ENCODE data around the gene LILRB3. TPM values are rescaled to one million over a fixed set of nuclear protein-coding genes. Genes with fewer than 3 reads are reported as not detected.
"Not testable (repeated sequence)": the region's sequence is repeated elsewhere in the genome, so short reads cannot be mapped to it uniquely, and the experiment has no call there.

The LILRB3 gene
- total RNA-seq, 4 donors from 2014 or later = 0.56 to 16.1 (median 10.1) TPM

- 61% methylated on average over 4 of the region's 5 CpGs; no CpG with 5 or more reads in 1 of the 2 donors for WGBS, 2 donors
- H3K4me3 ChIP-seq (replicated peaks in 1 of 3); H3K27me3 ChIP-seq; H3K9me3 ChIP-seq; intact Hi-C loops (cut with DNase I); H3K27ac ChIP-seq; DNase-seq; H3K4me1 ChIP-seq; H3K36me3 ChIP-seq: not testable (repeated sequence)
Measured at GRCh38 chr19:54219702-54220101, 3.1 kb downstream of the LILRB3 start.

- 80 to 89% methylated on average over 13 to 27 of the region's 27 CpGs for WGBS, 2 donors
Measured at GRCh38 chr19:54218960-54219661, 3.7 kb downstream of the LILRB3 start.

DNA sequence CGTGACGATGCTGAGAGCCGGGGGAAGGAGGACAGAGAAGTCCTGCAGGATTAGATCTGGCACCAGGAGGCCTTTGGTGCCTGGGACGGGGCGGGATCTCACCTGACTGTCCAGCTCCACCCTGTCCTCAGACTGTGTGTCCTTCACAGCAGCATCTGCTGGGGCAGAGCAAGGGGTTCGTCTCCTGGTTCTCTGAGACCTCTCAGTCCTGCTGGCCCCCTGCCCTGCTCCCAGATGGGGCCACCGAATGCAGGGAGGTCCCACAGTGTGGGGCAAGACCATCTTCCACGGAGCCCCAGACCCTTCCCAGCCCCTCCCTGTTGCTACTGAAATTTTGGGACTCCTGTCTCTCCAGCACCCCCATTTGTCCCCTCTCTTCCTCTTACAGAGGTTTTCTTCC is 4.5 kb downstream of the LILRB3 start:
- no peak overlapping the region for H3K4me3 ChIP-seq (replicated peaks in 1 of 3)
- no peaks in the 10 kb centered on the region for H3K36me3 ChIP-seq
- no peak for DNase-seq
- TF ChIP-seq, protein P1, sequence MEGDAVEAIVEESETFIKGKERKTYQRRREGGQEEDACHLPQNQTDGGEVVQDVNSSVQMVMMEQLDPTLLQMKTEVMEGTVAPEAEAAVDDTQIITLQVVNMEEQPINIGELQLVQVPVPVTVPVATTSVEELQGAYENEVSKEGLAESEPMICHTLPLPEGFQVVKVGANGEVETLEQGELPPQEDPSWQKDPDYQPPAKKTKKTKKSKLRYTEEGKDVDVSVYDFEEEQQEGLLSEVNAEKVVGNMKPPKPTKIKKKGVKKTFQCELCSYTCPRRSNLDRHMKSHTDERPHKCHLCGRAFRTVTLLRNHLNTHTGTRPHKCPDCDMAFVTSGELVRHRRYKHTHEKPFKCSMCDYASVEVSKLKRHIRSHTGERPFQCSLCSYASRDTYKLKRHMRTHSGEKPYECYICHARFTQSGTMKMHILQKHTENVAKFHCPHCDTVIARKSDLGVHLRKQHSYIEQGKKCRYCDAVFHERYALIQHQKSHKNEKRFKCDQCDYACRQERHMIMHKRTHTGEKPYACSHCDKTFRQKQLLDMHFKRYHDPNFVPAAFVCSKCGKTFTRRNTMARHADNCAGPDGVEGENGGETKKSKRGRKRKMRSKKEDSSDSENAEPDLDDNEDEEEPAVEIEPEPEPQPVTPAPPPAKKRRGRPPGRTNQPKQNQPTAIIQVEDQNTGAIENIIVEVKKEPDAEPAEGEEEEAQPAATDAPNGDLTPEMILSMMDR (IDR thresholded peaks at IDR 0.05) = no peak
- no peak for TF ChIP-seq POLR2A (IDR thresholded peaks at IDR 0.05)
- intact Hi-C loops (cut with DNase I) = no loop called here
- no peaks in the 10 kb centered on the region for H3K27me3 ChIP-seq
- WGBS, 2 donors = 62% methylated on average over 6 to 8 of the region's 8 CpGs
- no peaks in the 10 kb centered on the region for H3K9me3 ChIP-seq
- no peaks in the 10 kb centered on the region for H3K4me1 ChIP-seq
- no peak overlapping the region for H3K27ac ChIP-seq

More at GRCh38 chr19:54218960-54219661, 3.7 kb downstream of the LILRB3 start:
- Histone ChIP-seq H3K4me3 (replicated peaks in 1 of 3) (no peak overlapping the region), H3K4me1 (no peaks in the 10 kb centered on the region), H3K27ac (no peak overlapping the region), H3K9me3 (no peaks in the 10 kb centered on the region), H3K36me3 (no peaks in the 10 kb centered on the region), H3K27me3 (no peaks in the 10 kb centered on the region)
- no peak for TF ChIP-seq POLR2A (IDR thresholded peaks at IDR 0.05)
- TF ChIP-seq, protein P1 (IDR thresholded peaks at IDR 0.05) = no peak
- DNase-seq = no peak
- intact Hi-C loops (cut with DNase I) = no loop called here

DNA sequence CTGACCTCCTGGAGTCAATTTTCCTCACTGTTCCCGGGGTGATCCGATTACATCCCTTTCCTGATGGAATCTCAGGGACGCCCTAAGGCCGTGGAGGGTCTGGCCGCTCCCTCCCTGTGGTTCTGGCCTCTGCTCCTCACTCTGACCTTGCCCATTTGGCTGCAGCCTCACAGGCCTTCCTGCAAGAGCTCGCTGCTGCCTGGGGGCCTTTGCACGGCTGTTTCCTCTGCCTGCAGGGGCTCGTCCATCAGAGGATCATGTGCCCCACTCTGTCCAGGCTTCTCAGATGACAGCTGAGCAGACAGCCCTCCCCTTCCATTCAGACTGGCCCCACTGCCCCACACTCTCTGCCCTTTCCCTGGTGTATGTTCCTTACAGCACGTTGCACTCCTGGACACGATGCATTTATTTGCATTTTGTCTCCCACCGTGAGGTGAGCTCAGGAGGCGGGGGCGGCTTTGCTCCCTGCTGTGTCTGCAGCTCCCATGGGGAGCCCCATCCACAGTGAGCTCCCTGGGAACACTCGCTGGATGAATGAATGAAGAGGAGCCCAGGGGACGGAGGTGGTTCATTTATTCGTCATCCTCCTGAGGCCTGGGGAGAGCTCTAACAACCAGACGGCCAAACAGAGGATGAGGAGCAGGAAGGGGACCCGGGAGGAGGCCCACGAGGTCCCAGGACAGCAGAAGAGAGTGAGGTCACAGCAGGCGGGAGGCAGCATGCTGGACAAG is 5.1 kb downstream of the LILRB3 start:
- DNase-seq; intact Hi-C loops (cut with DNase I): not testable (repeated sequence)

GRCh38 chr19:54216869-54217268 is 5.9 kb downstream of the LILRB3 start:
- Histone ChIP-seq H3K27me3 (no peaks in the 10 kb centered on the region), H3K27ac (no peak overlapping the region), H3K36me3 (no peaks in the 10 kb centered on the region), H3K9me3 (no peaks in the 10 kb centered on the region), H3K4me3 (replicated peaks in 1 of 3) (no peak overlapping the region), H3K4me1 (no peaks in the 10 kb centered on the region)
- TF ChIP-seq, protein P1 (IDR thresholded peaks at IDR 0.05) = no peak
- no peak for TF ChIP-seq POLR2A (IDR thresholded peaks at IDR 0.05)
- 74 to 86% methylated on average over 5 to 8 of the region's 9 CpGs for WGBS, 2 donors
- intact Hi-C loops (cut with DNase I) = no loop called here
- DNase-seq = no peak

More for the DNA sequence above, 5.1 kb downstream of the LILRB3 start:
- WGBS, 2 donors = 46 to 58% methylated on average over 14 to 15 of the region's 20 CpGs
- H3K27me3 ChIP-seq; H3K27ac ChIP-seq; H3K4me3 ChIP-seq (replicated peaks in 1 of 3); H3K36me3 ChIP-seq; H3K4me1 ChIP-seq; H3K9me3 ChIP-seq: not testable (repeated sequence)

DNA sequence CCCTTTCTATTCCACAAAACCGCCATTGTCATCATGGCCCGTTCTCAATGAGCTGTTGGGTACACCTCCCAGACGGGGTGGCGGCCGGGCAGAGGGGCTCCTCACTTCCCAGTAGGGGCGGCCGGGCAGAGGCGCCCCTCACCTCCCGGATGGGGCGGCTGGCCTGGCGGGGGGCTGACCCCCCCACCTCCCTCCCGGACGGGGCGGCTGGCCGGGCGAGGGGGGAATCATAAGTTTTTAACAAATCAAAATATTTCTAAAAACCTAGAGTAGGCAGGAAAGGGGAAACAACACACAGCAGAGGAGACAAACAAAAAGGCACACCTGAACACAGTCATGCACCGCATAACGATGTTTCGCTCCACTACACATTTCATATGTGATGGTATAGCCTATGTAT is 8.1 kb downstream of the LILRB3 start:
- H3K27me3 ChIP-seq; H3K27ac ChIP-seq; H3K36me3 ChIP-seq; intact Hi-C loops (cut with DNase I); DNase-seq; H3K9me3 ChIP-seq; H3K4me3 ChIP-seq (replicated peaks in 1 of 3): not testable (repeated sequence)
- WGBS, 2 donors = 94% methylated on average over 9 to 10 of the region's 19 CpGs
- H3K4me1 ChIP-seq = peaks cover 2 to 11% of the 10 kb centered on the region in 2 donors

DNA sequence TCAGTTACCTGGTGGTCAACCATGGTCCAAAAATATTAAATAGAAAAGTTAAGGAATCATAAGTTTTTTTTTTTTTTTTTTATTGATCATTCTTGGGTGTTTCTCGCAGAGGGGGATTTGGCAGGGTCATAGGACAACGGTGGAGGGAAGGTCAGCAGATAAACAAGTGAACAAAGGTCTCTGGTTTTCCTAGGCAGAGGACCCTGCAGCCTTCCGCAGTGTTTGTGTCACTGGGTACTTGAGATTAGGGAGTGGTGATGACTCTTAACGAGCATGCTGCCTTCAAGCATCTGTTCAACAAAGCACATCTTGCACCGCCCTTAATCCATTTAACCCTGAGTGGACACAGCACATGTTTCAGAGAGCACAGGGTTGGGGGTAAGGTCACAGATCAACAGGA is 8.6 kb downstream of the LILRB3 start:
- H3K27me3 ChIP-seq; H3K27ac ChIP-seq; H3K36me3 ChIP-seq; intact Hi-C loops (cut with DNase I); DNase-seq; H3K4me3 ChIP-seq (replicated peaks in 1 of 3); H3K9me3 ChIP-seq: not testable (repeated sequence)
- 41 to 53% methylated on average over 5 of the region's 5 CpGs for WGBS, 2 donors
- peaks cover 7 to 16% of the 10 kb centered on the region in 2 donors for H3K4me1 ChIP-seq
